GM18499 (cell line): ENCODE measurements around the gene C2orf78.
"Not testable (repeated sequence)": the region's sequence is repeated elsewhere in the genome, so short reads cannot be mapped to it uniquely, and the experiment has no call there.

Experiments used
- ATAC-seq: cut with Tn5 transposase; IDR thresholded peaks from one replicate; pipeline ENCODE4 v1.9.1; 2021; ENCODE audit warnings: moderate number of reproducible peaks; ENCODE audit not compliant: insufficient read depth, unreplicated experiment

The C2orf78 gene, protein sequence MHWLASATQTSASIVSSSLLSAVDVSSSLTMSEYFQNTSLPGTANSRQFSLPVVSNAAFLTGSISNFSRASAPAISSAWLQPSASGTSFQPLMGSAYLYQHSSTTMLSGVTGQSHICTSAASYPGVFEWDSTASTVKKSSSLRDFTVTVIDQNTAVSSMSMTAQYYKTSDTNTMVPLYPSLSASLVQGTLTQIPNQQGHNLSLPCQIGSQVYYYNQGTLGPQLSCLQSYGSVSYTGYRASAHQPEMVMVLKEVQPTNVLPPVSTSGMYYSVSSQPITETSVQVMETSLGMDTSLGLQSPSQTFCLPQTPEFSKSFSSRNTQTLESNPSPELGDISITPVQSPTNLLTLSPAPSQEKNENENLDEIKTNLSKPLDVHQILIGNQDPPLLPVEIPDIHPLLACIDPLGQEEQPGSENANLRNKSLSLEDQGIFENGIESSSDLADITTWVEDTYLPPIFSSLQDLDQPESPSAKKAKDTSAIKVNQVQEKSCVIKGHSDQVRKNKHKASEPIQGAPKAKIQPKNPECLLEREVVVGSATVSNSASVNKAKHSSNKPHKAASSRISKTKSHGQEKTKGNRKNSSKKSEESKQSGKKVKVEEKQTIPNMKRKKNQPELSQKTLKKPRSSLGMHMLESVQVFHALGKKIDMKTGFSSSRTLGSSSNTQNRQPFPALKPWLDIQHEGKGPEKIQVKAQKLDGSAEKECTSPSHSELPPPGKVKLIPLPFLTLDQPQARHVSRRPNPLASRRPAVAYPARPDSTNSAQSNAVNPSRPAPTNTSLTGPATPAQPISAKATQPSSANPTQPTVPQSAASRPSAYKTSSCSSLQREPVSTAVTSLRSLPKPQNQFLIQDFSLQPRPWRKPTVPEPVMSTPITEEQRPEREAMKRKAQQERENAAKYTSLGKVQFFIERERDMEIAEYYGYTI

DNA sequence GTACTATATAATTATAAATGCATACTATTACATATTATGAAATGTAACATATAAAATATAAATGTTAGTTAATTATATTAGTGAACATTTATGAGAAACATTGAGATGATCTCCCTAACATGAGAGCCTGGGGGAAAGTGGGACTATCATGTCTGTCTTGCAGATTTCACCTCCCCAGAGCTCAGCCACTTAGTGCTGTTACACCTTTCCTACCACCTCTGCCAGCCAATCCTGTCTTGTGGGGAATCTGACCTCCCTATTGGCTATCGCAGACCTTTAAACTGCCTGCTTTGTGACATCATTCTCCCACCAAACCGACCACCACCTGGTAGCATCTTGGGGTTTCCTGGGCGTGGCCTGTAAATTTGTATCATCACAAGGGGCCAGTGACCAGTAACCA lies at the start of gene C2orf78:
C2orf78 (plus strand) TSS at position 301 of the 400 bp plus-strand sequence. CDS start 127 bp downstream, outside the sequence.
- not testable (repeated sequence) for ATAC-seq

DNA sequence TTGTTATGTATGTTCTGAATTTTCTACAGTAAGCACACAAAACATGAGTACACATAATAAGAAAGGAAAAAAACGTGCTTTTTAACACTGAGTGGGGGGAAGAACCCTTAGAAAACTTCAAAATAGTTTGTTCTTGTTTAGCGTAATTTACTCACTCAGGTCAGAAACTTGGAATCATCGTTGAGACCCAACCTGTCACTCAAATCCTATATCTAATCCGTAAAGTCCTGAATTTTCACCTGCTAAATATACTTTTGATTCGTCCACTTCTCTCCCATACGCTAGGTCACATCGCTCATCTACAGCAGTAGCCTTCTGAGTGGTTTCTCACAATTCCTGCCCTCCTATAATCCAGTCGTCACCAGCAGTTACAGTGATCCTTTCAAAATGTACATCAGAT lies 47.6 kb upstream of the C2orf78 start:
- no peak for ATAC-seq

DNA sequence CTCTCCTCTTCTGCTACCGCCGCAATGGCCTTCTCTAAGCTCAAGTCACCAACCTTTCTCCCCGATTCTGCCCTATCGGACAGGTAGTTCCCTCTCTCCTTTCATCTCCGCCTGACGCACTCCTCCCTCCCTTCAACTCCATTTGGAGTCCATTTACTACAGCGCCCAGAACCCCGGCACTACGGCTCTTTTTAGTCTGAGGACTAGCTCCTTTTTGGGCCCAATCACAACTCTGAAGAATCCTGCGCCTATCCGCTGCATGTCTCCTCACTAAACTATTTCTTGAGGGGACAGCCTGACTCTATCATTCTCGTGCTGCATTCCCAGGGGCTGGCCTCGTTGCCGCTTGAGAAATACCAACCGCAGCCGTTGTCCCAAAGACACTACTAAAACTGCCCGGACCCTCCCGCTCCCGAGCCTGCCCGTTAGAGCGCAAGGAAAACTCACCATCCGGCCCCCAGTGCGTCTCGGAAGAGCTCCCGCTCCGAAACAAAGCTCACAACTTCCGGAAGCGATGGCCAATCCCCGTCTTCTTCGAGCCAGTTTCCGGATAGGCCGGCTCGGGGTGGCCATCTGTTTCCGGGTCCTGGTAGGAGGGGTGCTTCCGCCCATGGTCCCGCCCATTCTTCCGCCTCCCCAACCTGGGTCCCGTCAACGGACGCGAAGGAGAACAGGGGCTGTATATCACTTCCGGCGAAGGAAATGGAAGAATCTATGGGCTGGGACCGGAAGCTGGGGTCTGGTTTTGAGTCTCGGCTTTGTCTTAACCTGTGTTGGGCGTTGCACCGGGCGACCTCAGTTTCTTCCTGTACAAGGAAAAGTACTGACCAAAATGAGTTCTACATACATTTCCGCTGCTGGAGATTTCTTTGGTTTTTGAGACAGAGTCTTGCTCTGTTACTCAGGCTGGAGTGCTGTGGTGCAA lies 46.9 kb upstream of the C2orf78 start, which contains the start of gene TPRKB:
TPRKB (minus strand) TSS at position 491 of the 925 bp plus-strand sequence. CDS start 2,776 bp downstream, outside the sequence.
- ATAC-seq, result peak; percentile 89

DNA sequence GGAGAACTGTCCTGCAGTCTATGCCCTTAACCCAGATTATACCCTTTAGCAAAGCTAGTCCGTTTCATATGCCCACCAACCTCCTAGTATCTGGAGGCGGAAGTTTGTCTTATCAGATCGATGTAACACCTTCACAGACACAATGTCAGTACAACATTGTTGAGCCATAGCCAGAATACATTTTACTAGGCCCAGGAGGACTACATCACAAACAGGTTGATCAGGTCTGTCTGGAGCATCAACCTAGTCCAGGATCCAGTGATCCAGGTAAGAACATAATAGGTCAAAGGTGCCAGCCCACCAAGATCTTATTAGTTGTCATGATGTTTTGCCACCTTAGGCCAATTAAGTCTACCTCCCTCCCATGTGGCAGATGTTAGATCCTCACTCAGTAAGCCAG lies 44.9 kb upstream of the C2orf78 start:
- no peak for ATAC-seq

DNA sequence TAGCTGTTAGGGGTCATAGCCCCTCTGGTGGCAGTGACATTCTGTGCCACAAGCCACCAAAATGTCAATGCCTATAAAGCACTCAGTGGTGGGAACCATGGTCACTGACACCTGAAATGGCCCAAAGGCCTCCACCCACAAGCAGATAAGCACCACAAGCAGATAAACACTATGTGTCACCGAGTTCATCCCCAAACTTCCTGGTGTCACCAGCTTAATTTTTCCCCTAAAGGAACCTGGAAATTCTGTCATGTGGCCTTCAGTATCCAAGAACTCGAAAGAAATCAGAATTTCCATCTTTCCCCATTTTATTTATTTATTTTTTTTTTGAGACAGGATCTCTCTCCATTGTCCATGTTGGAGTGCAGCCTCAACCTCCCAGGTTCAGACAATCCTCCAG lies 43.2 kb upstream of the C2orf78 start:
- no peak for ATAC-seq

DNA sequence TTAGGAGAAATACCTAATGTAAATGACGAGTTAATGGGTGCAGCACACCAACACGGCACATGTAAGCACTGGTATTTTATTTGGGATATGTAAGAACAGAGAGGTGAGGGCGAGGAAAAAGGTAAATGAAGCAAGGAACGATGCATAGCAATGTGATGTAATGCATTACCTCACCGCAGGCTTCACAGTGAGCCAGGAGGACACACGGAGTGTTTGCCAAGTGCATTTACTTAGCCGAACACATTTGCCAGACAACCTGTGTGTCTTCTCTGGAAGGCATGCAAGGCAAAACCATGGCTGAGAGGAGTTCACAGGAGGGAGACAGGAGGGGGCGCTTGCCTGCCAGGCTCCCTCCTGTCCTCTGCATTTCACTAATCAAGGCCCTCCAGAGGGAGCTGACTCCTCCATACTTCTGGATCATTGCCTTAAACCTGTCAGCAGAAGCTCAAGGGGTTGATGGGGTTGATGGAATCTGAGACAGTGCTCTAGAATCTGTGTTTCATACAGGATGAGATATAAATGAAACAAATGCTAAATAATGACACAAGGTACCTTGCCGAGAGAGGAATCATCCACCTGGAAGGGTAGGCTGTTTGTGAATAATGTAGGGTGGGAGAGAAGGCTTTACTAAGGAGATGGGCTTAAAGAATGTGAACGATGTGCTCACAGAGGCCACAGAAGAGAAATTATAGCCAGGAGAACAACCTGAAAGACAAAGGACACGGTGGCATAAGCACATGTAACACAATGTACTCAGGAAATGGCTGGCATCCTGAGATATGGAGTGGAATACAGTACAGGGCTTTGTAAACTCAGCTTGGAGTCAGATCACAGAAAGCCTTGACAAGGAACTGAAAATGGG lies 37.7 kb upstream of the C2orf78 start:
- ATAC-seq, result no peak

DNA sequence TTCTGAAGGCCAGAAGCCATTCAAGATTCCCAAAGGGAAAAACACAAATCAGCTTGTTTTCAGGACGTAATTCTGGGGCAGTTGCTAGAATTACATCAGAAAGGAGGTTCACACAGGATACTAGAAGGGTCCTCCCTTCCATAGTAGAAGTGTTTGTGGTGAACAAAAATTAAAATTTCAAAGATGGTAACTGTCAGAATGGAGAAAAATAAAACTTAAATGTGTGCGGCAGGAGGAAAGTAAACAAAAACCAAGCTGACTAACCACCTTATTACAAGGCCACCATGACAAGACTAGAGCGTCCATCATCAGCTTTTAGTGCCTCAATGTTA lies 37.1 kb upstream of the C2orf78 start:
- no peak for ATAC-seq

DNA sequence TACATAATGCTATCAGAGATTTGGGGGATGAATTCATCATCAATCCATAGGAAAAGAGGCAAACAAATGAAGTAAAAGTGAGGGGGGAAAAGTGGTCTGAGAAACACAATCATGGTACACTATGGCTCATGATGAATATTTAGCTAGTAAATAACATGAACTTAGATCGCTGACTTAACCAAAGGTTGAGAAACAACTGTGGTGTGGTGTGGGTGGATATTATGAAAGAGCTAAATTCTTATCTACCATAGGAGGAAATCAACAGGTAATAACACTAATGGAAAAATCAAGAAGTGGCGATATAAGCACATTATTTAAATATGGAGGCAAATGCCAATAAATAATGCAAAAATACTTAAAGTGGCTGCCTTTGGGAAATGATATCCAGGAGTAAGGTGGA lies 34.7 kb upstream of the C2orf78 start:
- no peak for ATAC-seq

DNA sequence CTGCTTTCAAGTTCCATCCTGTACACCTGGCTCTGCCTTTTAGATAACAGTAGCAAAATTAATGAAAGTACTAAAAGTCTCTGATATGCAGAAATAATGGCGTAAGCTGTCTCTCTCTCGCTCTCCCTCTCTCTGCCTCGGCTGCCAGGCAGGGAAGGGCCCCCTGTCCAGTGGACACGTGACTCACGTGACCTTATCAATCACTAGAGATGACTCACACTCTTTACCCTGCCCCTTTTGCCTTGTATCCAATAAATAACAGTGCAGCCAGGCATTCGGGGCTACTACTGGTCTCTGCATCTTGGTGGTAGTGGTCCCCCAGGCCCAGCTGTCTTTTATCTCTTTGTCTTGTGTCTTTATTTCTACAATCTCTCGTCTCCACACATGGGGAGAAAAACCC lies 29.7 kb upstream of the C2orf78 start:
- not testable (repeated sequence) for ATAC-seq

DNA sequence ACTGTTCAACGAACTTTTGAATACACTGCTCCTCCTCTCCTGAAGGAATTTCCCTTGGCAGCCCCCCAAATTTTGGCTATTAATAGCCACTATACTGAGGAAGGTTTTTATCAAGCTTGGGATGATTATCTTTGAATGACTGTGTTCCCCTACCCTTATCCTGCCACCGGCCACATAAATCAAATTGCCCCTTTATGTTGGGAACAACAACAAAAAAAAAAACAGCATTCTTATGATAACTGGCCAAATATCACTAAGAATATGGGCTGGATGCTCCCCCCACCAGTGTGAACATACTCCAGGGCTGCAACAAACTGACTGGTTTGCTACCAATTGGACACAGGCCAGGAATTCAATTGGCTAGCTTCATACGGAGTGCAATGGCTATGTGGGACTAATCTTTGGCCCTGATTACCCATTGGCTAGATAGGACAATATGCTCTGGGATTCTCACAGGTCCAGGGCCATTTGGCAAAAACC lies 24.7 kb upstream of the C2orf78 start:
- no peak for ATAC-seq

DNA sequence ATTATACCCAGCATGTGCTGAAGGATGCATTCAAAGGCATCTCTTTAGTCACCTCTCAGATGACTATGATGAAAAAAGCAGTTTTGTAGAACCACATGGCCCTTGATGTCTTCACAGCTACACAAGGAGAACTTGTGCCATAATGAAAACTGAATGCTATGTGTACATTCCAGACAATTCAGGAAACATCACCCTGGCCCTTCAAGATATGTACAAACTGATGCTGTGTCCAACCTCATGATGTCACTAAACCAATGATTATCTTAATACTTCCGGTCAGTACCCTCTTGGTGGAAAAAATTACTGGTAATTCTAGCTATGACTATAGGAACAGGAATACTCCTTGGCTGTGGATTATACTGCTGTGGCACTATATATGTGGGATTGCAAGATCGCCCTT lies 24.1 kb upstream of the C2orf78 start:
- ATAC-seq, result no peak

DNA sequence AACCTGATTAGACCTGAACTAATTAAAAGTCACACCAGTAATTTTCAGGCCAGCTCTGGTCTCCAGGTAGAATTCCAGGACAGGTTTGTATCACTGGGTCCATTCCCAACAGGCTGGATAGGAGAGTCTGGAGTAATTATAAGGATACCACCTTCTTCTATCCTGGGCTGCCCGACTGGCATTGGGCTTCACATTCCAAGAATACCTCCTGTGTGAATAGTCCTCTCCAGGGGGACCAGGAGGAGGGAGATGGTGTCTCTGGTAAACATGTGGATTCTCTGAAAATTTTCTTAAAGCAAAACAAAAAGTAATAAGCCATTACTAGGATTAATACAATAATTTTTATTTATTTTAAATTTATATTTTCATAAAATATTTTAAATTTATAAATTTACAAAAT lies 21.4 kb upstream of the C2orf78 start:
- no peak for ATAC-seq

DNA sequence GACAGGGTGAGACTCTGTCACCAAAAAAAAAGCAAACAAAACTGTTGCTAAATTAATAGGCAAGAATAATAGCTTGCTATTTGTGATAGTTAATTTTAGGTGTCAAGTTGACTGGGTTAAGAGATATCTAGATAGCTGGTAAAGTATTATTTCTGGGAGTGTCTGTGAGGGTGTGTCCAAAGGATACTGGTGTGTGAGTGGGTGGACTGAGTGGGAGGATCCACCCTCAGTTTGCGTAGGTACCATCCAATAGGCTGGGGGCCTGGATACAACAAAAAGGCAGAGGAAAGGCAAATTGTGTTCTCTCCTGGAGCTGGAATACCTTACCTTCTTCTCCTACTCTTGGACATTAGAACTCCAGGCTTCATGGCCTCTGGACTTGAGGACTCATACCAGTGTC lies 19.0 kb upstream of the C2orf78 start:
- ATAC-seq, result no peak

DNA sequence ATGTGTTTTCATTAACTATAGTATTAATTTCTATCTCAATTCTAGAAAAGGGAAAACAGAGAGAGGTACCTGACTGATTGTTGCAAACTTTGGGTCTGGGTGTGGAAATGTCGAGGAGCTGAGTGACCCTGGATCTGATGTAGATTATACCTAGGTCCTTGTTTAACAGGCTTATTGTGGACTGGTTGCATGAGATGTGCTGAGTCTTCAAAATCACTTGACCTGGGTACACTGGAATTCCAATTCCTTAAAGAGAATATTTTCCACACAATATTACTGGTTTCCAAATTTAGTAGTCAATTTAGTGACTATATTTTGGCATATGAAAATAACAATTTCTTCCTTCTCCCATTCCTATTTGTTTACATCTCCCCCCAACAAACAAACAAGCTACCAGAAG lies 17.6 kb upstream of the C2orf78 start:
- ATAC-seq, result no peak

DNA sequence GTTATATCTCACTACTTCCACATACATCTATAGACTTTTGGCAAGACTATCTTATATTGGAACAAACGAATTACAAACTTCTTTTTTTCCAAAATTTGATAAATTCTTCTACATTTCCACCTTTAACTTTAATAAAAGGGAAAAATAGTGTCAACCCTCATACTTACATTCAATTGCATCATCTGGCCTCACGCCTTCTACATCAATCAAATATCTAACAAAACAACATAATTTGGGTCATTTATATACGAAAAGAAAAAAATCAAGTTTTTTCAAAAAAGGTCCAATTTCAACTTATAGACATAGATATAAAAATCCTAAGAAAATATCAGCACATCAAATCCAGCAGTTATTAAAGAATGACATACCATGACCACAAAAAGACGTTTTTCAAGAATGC lies 17.0 kb upstream of the C2orf78 start:
- no peak for ATAC-seq

DNA sequence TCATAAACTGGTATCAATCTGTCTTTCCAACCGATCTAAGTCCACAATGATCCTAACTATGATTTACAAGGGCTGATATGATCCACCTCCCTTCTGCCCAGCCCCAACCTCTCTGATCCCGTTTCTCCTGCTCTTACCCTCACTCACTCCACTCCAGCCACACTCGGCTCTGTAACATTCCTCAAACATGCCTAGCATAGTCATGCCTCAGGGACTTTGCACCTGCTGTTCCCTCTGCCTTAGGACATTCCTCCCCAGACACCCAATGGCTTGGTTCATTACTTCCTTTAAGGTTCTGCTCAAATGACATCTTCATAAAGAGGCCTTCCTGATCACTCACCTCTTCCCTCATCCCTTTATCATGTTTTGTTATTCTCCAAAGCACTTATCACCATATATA lies 13.3 kb upstream of the C2orf78 start:
- no peak for ATAC-seq

DNA sequence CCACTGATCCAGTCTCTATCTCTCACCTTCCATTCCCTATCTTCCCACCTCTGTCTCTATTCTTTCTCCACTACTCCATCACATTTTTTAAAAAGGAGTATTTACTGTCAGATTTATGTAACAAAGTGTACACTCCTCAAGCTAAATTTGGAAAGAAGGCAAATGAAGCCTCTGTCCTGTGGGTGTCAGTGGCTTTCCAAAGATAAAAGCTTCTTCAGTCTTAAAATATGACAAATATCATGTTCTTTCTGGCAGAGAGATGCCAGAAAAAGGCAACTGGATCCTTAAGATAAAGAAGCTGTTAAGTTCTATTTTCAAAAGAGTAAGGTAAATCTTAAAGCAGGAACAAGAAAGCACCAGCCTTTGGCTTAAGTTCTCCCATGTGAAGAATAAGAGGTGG lies 11.2 kb upstream of the C2orf78 start:
- no peak for ATAC-seq

DNA sequence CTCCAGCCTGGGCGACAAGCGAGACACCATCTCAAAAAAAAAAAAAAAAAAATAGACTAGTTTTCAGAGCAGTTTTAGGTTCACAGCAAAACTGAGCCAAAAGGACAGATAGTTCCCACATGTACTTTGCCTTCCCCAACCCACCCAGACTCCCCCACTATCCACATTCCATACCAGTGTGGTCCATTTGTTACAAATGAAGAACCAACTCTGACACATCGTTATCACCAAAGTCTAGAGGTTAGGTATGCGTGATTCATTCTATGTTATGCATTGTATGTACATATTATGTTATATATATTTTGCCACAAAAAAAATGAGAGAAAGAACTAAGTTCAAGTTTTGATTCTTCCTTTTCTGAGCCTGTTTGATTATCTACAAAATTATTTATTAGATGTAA lies 7.6 kb upstream of the C2orf78 start:
- ATAC-seq, result no peak

DNA sequence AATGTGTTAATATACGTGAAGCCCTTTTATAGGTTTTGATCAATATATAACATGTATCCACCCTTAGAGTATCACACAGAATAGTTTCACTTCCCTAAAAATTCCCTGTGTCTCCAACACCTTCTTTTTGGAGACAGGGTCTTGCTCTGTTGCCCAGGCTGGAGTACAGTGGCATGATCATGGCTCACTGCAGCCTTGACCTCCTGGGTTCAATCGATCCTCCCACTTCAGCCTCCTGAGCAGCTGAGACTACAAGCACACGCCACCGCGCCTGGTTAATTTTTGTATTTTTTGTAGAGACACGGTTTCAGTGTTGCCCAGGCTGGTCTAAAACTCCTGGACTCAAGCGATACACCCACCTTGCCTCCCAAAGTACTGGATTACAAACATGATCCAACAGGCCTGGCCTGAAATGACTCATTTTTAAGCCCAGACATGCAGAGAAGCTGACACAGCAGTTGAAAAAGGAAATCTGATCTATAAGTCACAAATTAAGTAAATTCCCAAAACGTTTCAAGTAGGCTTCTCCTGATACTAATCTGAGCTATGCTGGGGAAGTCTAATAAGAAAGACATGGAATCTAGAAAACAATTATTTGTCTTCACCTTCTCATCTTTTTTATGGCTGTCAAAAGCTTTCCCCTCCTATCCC lies 7.0 kb upstream of the C2orf78 start:
- ATAC-seq, result no peak
